Gastroesophageal sphincter (tissue), 3 donors: ENCODE measurements around the gene LSP1.

Experiments used
- EP300 ChIP-seq: sonication (generic); formaldehyde crosslinking; IDR thresholded peaks from one replicate; pipeline ENCODE4 v1.6.1; 2017; ENCODE audit warnings: antibody characterized with exemption, mild to moderate bottlenecking
- POLR2A ChIP-seq, 2 donors: fragments of 450-650 bp; IDR thresholded peaks; one replicate each; pipeline ENCODE4 v1.6.1; 2017; ENCODE audit warnings: antibody characterized with exemption in 2 of 2, mild to moderate bottlenecking in 2 of 2, moderate library complexity in 1 of 2
- POLR2AphosphoS5 ChIP-seq: sonication (generic); formaldehyde crosslinking; IDR thresholded peaks from one replicate; pipeline ENCODE4 v1.6.1; 2017; ENCODE audit warnings: antibody characterized with exemption
- TF ChIP-seq, protein P1 (sequence below), 4 experiments: fragments of 200-600 bp in 2 of 4; fragments of 450-650 bp in 2 of 4; sonication (generic) in 1 of 4; IDR thresholded peaks; one replicate each; pipeline ENCODE4 v1.5.1; 2017 to 2019; ENCODE audit warnings: antibody characterized with exemption in 4 of 4, mild to moderate bottlenecking in 2 of 4, moderate library complexity in 2 of 4

DNA sequence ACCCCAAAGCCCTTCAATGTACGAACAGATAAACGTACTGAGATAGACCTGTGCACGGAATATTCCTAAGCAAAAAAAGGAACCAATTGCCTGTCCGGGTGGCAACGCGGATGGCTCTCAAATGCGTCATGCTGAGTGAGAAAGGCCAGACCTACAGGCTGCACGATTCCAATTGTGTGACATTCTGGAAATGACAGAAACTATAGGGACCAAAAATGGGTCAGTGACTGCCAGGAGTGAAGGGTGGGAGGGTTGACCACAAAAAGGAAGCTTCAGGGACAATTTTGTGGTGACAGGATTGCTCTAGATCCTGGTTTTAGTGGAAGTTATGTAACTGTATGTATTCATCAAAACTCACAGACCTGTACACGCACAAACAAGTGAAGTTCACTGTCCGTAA lies 42.1 kb upstream of the LSP1 start:
- TF ChIP-seq POLR2A (IDR thresholded peaks at IDR 0.05), result no peak
- TF ChIP-seq POLR2AphosphoS5, result no peak
- TF ChIP-seq, protein P1, sequence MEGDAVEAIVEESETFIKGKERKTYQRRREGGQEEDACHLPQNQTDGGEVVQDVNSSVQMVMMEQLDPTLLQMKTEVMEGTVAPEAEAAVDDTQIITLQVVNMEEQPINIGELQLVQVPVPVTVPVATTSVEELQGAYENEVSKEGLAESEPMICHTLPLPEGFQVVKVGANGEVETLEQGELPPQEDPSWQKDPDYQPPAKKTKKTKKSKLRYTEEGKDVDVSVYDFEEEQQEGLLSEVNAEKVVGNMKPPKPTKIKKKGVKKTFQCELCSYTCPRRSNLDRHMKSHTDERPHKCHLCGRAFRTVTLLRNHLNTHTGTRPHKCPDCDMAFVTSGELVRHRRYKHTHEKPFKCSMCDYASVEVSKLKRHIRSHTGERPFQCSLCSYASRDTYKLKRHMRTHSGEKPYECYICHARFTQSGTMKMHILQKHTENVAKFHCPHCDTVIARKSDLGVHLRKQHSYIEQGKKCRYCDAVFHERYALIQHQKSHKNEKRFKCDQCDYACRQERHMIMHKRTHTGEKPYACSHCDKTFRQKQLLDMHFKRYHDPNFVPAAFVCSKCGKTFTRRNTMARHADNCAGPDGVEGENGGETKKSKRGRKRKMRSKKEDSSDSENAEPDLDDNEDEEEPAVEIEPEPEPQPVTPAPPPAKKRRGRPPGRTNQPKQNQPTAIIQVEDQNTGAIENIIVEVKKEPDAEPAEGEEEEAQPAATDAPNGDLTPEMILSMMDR (IDR thresholded peaks at IDR 0.05), result no peak
- no peak for TF ChIP-seq EP300
